AG10803 (cell line): Measurements from ENCODE around the gene KYNU.

ENCODE experiments used
- DNase-seq: peaks from one replicate; pipeline ENCODE4 v3.0.0; 2010; ENCODE audit warnings: low read depth
- H3K4me3 ChIP-seq: 2 replicates; pipeline ENCODE4 v1.5.1; 2011; ENCODE audit warnings: mild to moderate bottlenecking, low read length, control low read depth
- TF ChIP-seq, protein P1 (sequence below): conservative IDR thresholded peaks from 2 replicates; pipeline ENCODE4 v1.5.1; 2011; ENCODE audit warnings: mild to moderate bottlenecking, low read length, control low read depth, inconsistent platforms

KYNU gene

DNA sequence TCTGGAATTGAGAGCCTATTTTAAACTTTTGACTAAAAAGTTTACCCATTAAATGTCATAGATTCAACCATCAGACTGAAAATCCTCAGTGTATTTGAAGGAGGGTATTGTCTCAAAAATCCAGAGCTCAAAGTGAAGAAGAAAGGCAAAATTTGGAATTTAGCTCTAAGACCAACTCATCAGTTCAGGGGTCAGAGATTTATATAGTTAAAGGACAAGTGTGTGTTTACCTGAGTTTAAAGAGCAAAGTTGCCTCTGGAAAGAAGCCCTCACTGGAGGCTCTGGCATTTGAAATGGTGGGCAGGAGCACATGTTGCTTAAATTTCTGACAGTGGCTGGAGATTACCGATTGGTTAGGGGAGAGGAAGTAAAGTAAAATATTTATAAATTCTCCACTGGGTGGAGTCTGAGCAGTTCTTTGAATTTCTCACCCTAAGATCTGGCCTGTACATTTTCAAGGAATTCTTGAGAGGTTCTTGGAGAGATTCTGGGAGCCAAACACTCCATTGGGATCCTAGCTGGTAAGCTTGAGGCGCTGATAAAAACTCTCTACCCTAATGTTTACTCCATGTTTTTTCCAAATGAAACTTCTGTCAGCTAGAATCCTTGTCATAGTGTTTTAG is at the start of gene KYNU:
KYNU (plus strand) TSS at position 449 of the 623 bp plus-strand sequence. CDS start 7,704 bp downstream, outside the sequence.
- DNase-seq, result no peak
- no peak within 1 kb of the TSS for H3K4me3 ChIP-seq
- TF ChIP-seq, protein P1, sequence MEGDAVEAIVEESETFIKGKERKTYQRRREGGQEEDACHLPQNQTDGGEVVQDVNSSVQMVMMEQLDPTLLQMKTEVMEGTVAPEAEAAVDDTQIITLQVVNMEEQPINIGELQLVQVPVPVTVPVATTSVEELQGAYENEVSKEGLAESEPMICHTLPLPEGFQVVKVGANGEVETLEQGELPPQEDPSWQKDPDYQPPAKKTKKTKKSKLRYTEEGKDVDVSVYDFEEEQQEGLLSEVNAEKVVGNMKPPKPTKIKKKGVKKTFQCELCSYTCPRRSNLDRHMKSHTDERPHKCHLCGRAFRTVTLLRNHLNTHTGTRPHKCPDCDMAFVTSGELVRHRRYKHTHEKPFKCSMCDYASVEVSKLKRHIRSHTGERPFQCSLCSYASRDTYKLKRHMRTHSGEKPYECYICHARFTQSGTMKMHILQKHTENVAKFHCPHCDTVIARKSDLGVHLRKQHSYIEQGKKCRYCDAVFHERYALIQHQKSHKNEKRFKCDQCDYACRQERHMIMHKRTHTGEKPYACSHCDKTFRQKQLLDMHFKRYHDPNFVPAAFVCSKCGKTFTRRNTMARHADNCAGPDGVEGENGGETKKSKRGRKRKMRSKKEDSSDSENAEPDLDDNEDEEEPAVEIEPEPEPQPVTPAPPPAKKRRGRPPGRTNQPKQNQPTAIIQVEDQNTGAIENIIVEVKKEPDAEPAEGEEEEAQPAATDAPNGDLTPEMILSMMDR, result no peak

DNA sequence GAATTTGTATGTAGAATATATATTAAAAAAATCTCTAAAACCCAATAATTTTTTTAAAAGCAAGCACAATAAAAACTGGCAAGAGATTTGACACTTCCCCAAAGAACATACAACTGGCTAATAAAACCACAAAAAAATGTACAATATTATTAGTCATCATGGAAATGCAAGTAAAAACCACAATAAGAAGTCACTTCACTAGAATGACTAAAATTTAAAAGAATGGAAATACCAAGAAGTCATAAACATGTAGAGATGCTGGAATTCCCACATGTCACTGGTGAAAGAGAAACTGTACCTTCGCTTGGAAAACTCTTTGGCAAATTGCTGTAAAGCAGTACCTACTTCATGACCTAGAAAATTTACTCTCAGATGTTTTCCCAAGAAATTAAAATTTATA is 43.4 kb upstream of the KYNU start:
- H3K4me3 ChIP-seq, result no peak overlapping the region
- peak; percentile 24 for DNase-seq
- TF ChIP-seq, protein P1, result no peak

DNA sequence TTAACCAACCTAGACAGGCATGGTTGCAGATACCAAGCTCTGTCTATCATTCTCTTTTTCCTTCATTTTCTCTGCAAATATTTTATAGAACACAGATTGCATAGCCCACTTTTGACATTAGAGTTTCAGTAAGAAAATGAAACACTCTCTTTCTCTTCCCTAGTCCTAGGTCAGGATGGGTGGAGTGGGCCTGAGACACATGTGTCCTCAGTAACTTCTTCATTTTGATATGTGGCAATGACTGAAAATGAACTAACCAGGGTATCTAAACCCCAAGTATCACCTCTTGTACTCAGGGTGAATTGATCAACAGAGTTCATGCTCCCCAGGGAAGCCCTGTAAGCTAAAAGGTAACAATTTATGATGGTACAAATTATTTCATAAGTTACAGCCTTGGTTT is 37.0 kb upstream of the KYNU start:
- no peak for DNase-seq
- TF ChIP-seq, protein P1, result no peak

GRCh38 chr2:142841788-142842187 is 35.7 kb upstream of the KYNU start:
- TF ChIP-seq, protein P1, result no peak

More for the DNA sequence above, 37.0 kb upstream of the KYNU start:
- no peak overlapping the region for H3K4me3 ChIP-seq

GRCh38 chr2:142842369-142842768 is 35.1 kb upstream of the KYNU start:
- TF ChIP-seq, protein P1, result no peak
- H3K4me3 ChIP-seq, result no peak overlapping the region
- no peak for DNase-seq

More at GRCh38 chr2:142841788-142842187, 35.7 kb upstream of the KYNU start:
- DNase-seq, result no peak
- H3K4me3 ChIP-seq, result no peak overlapping the region

DNA sequence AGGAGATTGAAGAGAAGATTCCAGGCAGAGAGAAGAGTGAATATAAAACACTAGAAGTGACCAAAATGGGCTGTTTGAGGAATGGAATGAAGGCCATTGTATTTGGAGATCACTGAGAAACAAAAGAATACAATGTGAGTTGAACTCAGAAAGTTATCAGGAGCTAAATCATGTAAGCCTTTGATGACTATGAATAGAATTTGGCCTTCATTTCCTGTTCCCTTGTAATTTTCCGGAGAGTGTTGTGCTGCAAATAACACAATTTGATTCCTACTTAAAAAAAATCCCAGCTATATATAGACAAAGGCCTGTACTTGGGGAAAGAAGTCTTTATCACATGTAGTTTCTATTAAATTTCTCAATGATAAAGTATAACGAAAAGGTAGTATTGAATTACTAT is 33.7 kb upstream of the KYNU start:
- TF ChIP-seq, protein P1, result no peak
- no peak overlapping the region for H3K4me3 ChIP-seq
- DNase-seq, result no peak

- TF ChIP-seq, protein P1, result no peak
- DNase-seq, result no peak
- no peak overlapping the region for H3K4me3 ChIP-seq
These were observed 29.3 kb upstream of the KYNU start for GRCh38 chr2:142848023-142848606.
